GM23248 (cell line): ENCODE results near the gene CNOT9.

Source experiments
- EZH2 ChIP-seq: fragments of 200-600 bp; sonication (generic); IDR thresholded peaks from 2 replicates; pipeline ENCODE4 v1.6.1; 2018; ENCODE audit warnings: antibody characterized with exemption, mild to moderate bottlenecking; ENCODE audit not compliant: insufficient read depth, poor library complexity, severe bottlenecking
- EZH2phosphoT487 ChIP-seq: fragments of 200-600 bp; sonication (generic); IDR thresholded peaks from 2 replicates; pipeline ENCODE4 v1.6.1; 2018; ENCODE audit warnings: antibody characterized with exemption, moderate library complexity, mild to moderate bottlenecking, low read depth; ENCODE audit not compliant: insufficient read depth

DNA sequence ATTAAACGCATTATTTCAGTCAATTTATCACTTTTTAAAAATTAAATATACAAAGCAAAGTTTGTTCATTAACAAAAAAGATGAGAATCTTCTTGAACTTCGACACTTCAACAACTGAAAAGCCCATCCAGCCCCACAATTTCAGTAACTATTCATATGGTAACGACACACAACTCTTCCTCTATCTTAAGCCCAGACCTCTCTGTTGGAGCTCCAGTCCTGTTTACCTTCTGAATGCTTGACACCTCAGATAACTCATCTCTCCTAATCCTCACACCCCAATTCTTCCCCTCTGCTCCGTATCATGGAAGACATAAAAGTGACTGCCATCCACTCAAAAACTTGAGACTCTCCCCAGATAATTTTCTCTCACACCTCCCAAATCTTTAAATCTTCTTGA is 13.1 kb upstream of the CNOT9 start:
- TF ChIP-seq EZH2 = no peak
- TF ChIP-seq EZH2phosphoT487 = no peak
